A673 (cell line): ENCODE data around the gene DACT2. TPM values are rescaled to one million over a fixed set of nuclear protein-coding genes. Genes with fewer than 3 reads are reported as not detected.

Experiments used
- BruUV-seq: library from RNA; stranded (reverse); fragments of 400-500 nt; replicated peaks from 2 replicates; lab custom pipeline; 2021; lab: Mats Ljungman, UMichigan
- CTCF ChIA-PET: fragments of 300-600 bp; sonication (Branson Sonifier 250); formaldehyde crosslinking; loops from one replicate; lab custom pipeline; 2022; ENCODE audit warnings: antibody characterized with exemption; lab: Charles Lee
- POLR2A ChIA-PET: fragments of 300-600 bp; sonication (Branson Sonifier 250); formaldehyde crosslinking; loops from one replicate; lab custom pipeline; 2022; ENCODE audit warnings: antibody characterized with exemption; ENCODE audit not compliant: low non-redundant PET; lab: Charles Lee
- DNase-seq: peaks from one replicate; pipeline ENCODE4 v3.0.0-alpha.2; 2015; ENCODE audit warnings: low spot score
- H3K27ac ChIP-seq: fragments of 200-600 bp; sonication (generic); 2 replicates; pipeline ENCODE4 v1.5.1; 2016; ENCODE audit warnings: mixed run types, low read depth, mild to moderate bottlenecking, mixed read lengths, antibody characterized with exemption, low read length; ENCODE audit not compliant: poor library complexity, severe bottlenecking
- H3K27me3 ChIP-seq: fragments of 200-600 bp; sonication (generic); replicated peaks from 2 replicates; pipeline ENCODE4 v1.6.1; 2017; ENCODE audit warnings: mixed run types, low read depth, mild to moderate bottlenecking, mixed read lengths, antibody characterized with exemption, low read length; ENCODE audit not compliant: insufficient read depth, poor library complexity
- H3K36me3 ChIP-seq: fragments of 200-600 bp; sonication (generic); 2 replicates; pipeline ENCODE4 v1.6.1; 2016; ENCODE audit warnings: mixed run types, mild to moderate bottlenecking, mixed read lengths, antibody characterized with exemption, low read length; ENCODE audit not compliant: insufficient read depth, poor library complexity, severe bottlenecking
- H3K4me1 ChIP-seq: fragments of 200-600 bp; sonication (generic); 2 replicates; pipeline ENCODE4 v1.6.1; 2017; ENCODE audit warnings: mixed run types, mild to moderate bottlenecking, mixed read lengths, antibody characterized with exemption, low read length; ENCODE audit not compliant: insufficient read depth, poor library complexity, severe bottlenecking
- H3K4me3 ChIP-seq: fragments of 200-600 bp; sonication (generic); 2 replicates; pipeline ENCODE4 v1.5.1; 2016; ENCODE audit warnings: low read depth, mixed run types, mild to moderate bottlenecking, mixed read lengths, low read length; ENCODE audit not compliant: poor library complexity, severe bottlenecking
- H3K9me3 ChIP-seq: fragments of 200-600 bp; sonication (generic); 2 replicates; pipeline ENCODE4 v1.6.1; 2016; ENCODE audit warnings: mixed run types, low read depth, mild to moderate bottlenecking, mixed read lengths, antibody characterized with exemption, low read length; ENCODE audit not compliant: poor library complexity, severe bottlenecking
- CTCF ChIP-seq: fragments of 300-800, 200-600 bp; sonication (generic); conservative IDR thresholded peaks from 2 replicates; pipeline ENCODE4 v1.5.1; 2017; ENCODE audit warnings: low read depth, mild to moderate bottlenecking, antibody characterized with exemption, low read length, moderate library complexity, mixed read lengths
- EZH2 ChIP-seq: fragments of 200-600 bp; sonication (generic); IDR thresholded peaks from 2 replicates; pipeline ENCODE4 v1.6.1; 2017; ENCODE audit warnings: borderline replicate concordance, low read depth, mild to moderate bottlenecking, mixed read lengths, antibody characterized with exemption, low read length; ENCODE audit not compliant: poor library complexity, severe bottlenecking
- intact Hi-C: fragments of 100-400 bp; cut with micrococcal nuclease; formaldehyde crosslinking; loops from one replicate; pipeline ENCODE4 v1.10.0; 2022; ENCODE audit not compliant: unreplicated experiment
- total RNA-seq: library from RNA; stranded (reverse); gene quantifications from 2 replicates; pipeline ENCODE4 v1.2.3, GENCODE V29; 2021

Gene DACT2
- total RNA-seq, 1 experiment from 2014 or later, result 18.7 TPM

- Histone ChIP-seq H3K9me3 (no peaks in the 10 kb centered on the region), H3K27ac (no peak overlapping the region), H3K4me3 (no peak overlapping the region), H3K36me3 (no peaks in the 10 kb centered on the region), H3K27me3 (no peaks in the 10 kb centered on the region), H3K4me1 (no peaks in the 10 kb centered on the region)
- TF ChIP-seq EZH2 (no peak), CTCF (no peak)
- ChIA-PET CTCF (no interaction called here), POLR2A (no interaction called here)
- DNase-seq, result no peak
- no TSS peak for BruUV-seq
- intact Hi-C loops, result no loop called here
Measured at GRCh38 chr6:168261234-168261633, 58.3 kb downstream of the DACT2 start.

GRCh38 chr6:168260420-168260987, 59.1 kb downstream of the DACT2 start:
- Histone ChIP-seq H3K27ac (no peak overlapping the region), H3K27me3 (no peaks in the 10 kb centered on the region), H3K4me3 (no peak overlapping the region), H3K9me3 (peaks cover 4% of the 10 kb centered on the region), H3K36me3 (no peaks in the 10 kb centered on the region), H3K4me1 (no peaks in the 10 kb centered on the region)
- POLR2A ChIA-PET, result no interaction called here
- CTCF ChIA-PET, result no interaction called here
- no peak for TF ChIP-seq CTCF
- no peak for TF ChIP-seq EZH2
- BruUV-seq, result no TSS peak
- intact Hi-C loops, result no loop called here
- no peak for DNase-seq

- ChIA-PET CTCF (no interaction called here), POLR2A (no interaction called here)
- BruUV-seq, result no TSS peak
- TF ChIP-seq EZH2 (no peak), CTCF (no peak)
- Histone ChIP-seq H3K36me3 (no peaks in the 10 kb centered on the region), H3K27me3 (no peaks in the 10 kb centered on the region), H3K4me3 (no peak overlapping the region), H3K9me3 (peaks cover 10% of the 10 kb centered on the region), H3K27ac (no peak overlapping the region), H3K4me1 (peaks cover 2% of the 10 kb centered on the region)
- intact Hi-C loops, result no loop called here
- no peak for DNase-seq
Measured at GRCh38 chr6:168258795-168259194, 60.8 kb downstream of the DACT2 start.
